Neural progenitor cell (in vitro differentiated cells): Measurements from ENCODE around the gene KCNH6. TPM values are rescaled to one million over a fixed set of nuclear protein-coding genes. Genes with fewer than 3 reads are reported as not detected.

Experiments
- DNase-seq: peaks from one replicate; pipeline ENCODE4 v3.0.0-alpha.2; 2016; ENCODE audit warnings: low spot score
- H2AFZ ChIP-seq: fragments of 200-600 bp; sonication (generic); replicated peaks from 2 replicates; pipeline ENCODE4 v1.6.1; 2016; ENCODE audit warnings: antibody characterized with exemption
- H3F3A ChIP-seq: fragments of 200-600 bp; sonication (generic); 2 replicates; pipeline ENCODE4 v1.6.1; 2016; ENCODE audit warnings: antibody characterized with exemption, low read depth
- H3K27ac ChIP-seq: fragments of 200-600 bp; sonication (generic); 2 replicates; pipeline ENCODE4 v1.5.1; 2016; ENCODE audit warnings: mild to moderate bottlenecking
- H3K27me3 ChIP-seq: fragments of 200-600 bp; sonication (generic); 2 replicates; pipeline ENCODE4 v1.6.1; 2016; ENCODE audit warnings: mild to moderate bottlenecking, moderate library complexity
- H3K36me3 ChIP-seq: fragments of 200-600 bp; sonication (generic); 2 replicates; pipeline ENCODE4 v1.5.1; 2016
- H3K4me1 ChIP-seq: fragments of 200-600 bp; sonication (generic); 2 replicates; pipeline ENCODE4 v1.6.1; 2016; ENCODE audit warnings: mixed run types
- H3K4me2 ChIP-seq: fragments of 200-600 bp; sonication (generic); 2 replicates; pipeline ENCODE4 v1.6.1; 2016
- H3K4me3 ChIP-seq: fragments of 200-600 bp; sonication (generic); 2 replicates; pipeline ENCODE4 v1.5.1; 2016
- H3K79me2 ChIP-seq: fragments of 200-600 bp; sonication (generic); 2 replicates; pipeline ENCODE4 v1.6.1; 2016; ENCODE audit warnings: low read depth
- H3K9ac ChIP-seq: fragments of 200-600 bp; sonication (generic); 2 replicates; pipeline ENCODE4 v1.6.1; 2016
- H3K9me3 ChIP-seq: fragments of 200-600 bp; sonication (generic); 2 replicates; pipeline ENCODE4 v1.5.1; 2016; ENCODE audit warnings: low read depth
- H4K20me1 ChIP-seq: fragments of 200-600 bp; sonication (generic); 2 replicates; pipeline ENCODE4 v1.6.1; 2016; ENCODE audit warnings: low read depth
- H3K27ac Mint-ChIP-seq: 3 replicates; pipeline ENCODE4 v1.8.0; 2021; ENCODE audit warnings: mixed read lengths
- H3K27me3 Mint-ChIP-seq: 2 replicates; pipeline ENCODE4 v1.8.0; 2022; ENCODE audit warnings: low read depth, mild to moderate bottlenecking, inconsistent platforms, moderate library complexity, mixed read lengths; ENCODE audit not compliant: insufficient read depth
- H3K36me3 Mint-ChIP-seq: 3 replicates; pipeline ENCODE4 v1.8.0; 2021; ENCODE audit warnings: mixed read lengths
- H3K4me1 Mint-ChIP-seq: 3 replicates; pipeline ENCODE4 v1.8.0; 2021; ENCODE audit warnings: mixed read lengths
- H3K4me3 Mint-ChIP-seq: 3 replicates; pipeline ENCODE4 v1.8.0; 2021; ENCODE audit warnings: mild to moderate bottlenecking, moderate library complexity, mixed read lengths
- H3K9me3 Mint-ChIP-seq: 3 replicates; pipeline ENCODE4 v1.8.0; 2020; ENCODE audit warnings: mixed read lengths
- EZH2 ChIP-seq: fragments of 200-600 bp; sonication (generic); IDR thresholded peaks from 2 replicates; pipeline ENCODE4 v1.6.1; 2017; ENCODE audit warnings: antibody characterized with exemption, mild to moderate bottlenecking, moderate library complexity
- EZH2phosphoT487 ChIP-seq: fragments of 200-600 bp; sonication (generic); IDR thresholded peaks from 2 replicates; pipeline ENCODE4 v1.6.1; 2017; ENCODE audit warnings: antibody characterized with exemption
- total RNA-seq: library from RNA; depleted of rRNA; stranded (reverse); fragments of >200 nt; gene quantifications from 2 replicates; pipeline ENCODE4 v1.2.3, GENCODE V29; 2015; ENCODE audit warnings: low replicate concordance
- TF ChIP-seq, protein P1 (sequence below): fragments of 200-600 bp; sonication (generic); IDR thresholded peaks from 2 replicates; pipeline ENCODE4 v1.5.1; 2017; ENCODE audit warnings: antibody characterized with exemption, mild to moderate bottlenecking

Gene KCNH6
- total RNA-seq, 1 donor from 2014 or later, result not detected

DNA sequence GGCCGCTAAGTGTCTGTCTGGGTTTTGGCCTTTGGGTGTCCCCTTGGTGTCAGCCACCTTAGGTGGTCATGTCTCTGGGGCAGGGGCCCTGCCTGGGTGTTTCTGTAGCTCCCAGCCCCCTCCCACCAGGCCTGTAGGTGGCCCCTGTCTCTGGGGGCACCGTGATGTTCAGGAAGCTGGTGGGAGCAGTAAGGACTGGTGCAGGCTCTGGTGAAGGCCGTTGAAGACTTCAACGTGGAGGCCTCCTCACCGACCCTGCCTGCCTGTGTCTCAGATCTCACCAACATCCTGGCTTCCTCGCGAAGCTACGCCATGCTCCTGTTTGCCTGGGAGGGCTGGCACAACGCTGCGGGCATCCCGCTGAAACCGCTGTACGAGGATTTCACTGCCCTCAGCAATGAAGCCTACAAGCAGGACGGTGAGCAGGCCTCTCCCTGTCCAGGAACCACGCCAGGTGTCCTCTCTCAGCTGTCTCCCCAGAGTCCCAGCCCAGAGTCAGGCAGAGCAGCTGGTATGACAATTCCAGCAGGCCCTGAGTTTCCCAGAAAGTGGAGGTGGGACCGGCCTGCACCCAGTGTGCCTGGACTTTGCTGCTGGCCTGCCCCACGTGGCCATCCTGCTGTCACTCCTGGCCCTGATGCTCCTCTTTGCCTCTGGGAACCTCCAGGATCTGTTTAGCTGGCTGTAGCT is 43.5 kb upstream of the KCNH6 start:
- Histone ChIP-seq H3K36me3 (no peaks in the 10 kb centered on the region), H4K20me1 (peaks cover 12% of the 10 kb centered on the region), H3K4me1 (peaks cover 7% of the 10 kb centered on the region), H3K79me2 (no peaks in the 10 kb centered on the region), H3K27ac (no peak overlapping the region), H3K9me3 (no peaks in the 10 kb centered on the region), H3K9ac (no peak overlapping the region), H3K4me3 (no peak overlapping the region), H3F3A (peaks cover 7% of the 10 kb centered on the region), H3K27me3 (peaks cover 49% of the 10 kb centered on the region), H3K4me2 (no peak overlapping the region), H2AFZ (no peak overlapping the region)
- Mint-ChIP-seq H3K36me3 (no peaks in the 10 kb centered on the region), H3K4me3 (no peak overlapping the region), H3K27ac (no peak overlapping the region), H3K4me1 (peaks cover 13% of the 10 kb centered on the region), H3K9me3 (no peaks in the 10 kb centered on the region), H3K27me3 (peaks cover 35% of the 10 kb centered on the region)
- TF ChIP-seq, protein P1, sequence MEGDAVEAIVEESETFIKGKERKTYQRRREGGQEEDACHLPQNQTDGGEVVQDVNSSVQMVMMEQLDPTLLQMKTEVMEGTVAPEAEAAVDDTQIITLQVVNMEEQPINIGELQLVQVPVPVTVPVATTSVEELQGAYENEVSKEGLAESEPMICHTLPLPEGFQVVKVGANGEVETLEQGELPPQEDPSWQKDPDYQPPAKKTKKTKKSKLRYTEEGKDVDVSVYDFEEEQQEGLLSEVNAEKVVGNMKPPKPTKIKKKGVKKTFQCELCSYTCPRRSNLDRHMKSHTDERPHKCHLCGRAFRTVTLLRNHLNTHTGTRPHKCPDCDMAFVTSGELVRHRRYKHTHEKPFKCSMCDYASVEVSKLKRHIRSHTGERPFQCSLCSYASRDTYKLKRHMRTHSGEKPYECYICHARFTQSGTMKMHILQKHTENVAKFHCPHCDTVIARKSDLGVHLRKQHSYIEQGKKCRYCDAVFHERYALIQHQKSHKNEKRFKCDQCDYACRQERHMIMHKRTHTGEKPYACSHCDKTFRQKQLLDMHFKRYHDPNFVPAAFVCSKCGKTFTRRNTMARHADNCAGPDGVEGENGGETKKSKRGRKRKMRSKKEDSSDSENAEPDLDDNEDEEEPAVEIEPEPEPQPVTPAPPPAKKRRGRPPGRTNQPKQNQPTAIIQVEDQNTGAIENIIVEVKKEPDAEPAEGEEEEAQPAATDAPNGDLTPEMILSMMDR, result no peak
- TF ChIP-seq EZH2phosphoT487 (no peak), EZH2 (no peak)
- DNase-seq, result no peak

DNA sequence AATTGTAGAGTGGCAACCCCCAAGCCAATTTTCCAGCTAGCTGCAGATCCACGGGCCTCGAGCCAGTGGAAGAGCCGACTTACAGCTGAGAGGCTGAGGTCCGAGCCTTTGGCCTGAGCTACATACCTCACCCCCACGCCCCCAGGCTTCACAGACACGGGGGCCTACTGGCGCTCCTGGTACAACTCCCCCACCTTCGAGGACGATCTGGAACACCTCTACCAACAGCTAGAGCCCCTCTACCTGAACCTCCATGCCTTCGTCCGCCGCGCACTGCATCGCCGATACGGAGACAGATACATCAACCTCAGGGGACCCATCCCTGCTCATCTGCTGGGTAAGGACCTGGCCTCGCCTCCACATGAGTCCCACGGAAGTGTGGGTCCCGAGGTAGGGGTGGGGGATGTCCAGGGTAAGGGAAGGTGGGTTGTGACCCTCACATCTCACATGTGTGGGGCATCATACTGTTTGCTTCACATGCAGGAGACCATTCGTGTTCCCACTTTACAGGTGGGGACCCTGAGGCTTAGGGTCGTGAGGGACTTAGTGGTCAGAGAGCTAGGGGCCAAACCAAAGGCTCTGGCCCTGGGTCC is 42.9 kb upstream of the KCNH6 start:
- H3K79me2 ChIP-seq, result no peaks in the 10 kb centered on the region
- H3K27me3 ChIP-seq, result peaks cover 42% of the 10 kb centered on the region
- peaks cover 7% of the 10 kb centered on the region for H3K4me1 ChIP-seq
- H3K4me3 Mint-ChIP-seq, result no peak overlapping the region
- no peaks in the 10 kb centered on the region for H3K36me3 ChIP-seq
- H3K27me3 Mint-ChIP-seq, result peaks cover 30% of the 10 kb centered on the region
- H3K36me3 Mint-ChIP-seq, result no peaks in the 10 kb centered on the region
- H3K4me2 ChIP-seq, result no peak overlapping the region
- H3K9me3 Mint-ChIP-seq, result no peaks in the 10 kb centered on the region
- peaks cover 12% of the 10 kb centered on the region for H4K20me1 ChIP-seq
- H3K27ac Mint-ChIP-seq, result no peak overlapping the region
- H3K27ac ChIP-seq, result no peak overlapping the region
- H3F3A ChIP-seq, result peaks cover 7% of the 10 kb centered on the region
- H2AFZ ChIP-seq, result no peak overlapping the region
- H3K9ac ChIP-seq, result no peak overlapping the region
- no peak for DNase-seq
- H3K4me1 Mint-ChIP-seq, result peaks cover 13% of the 10 kb centered on the region
- no peaks in the 10 kb centered on the region for H3K9me3 ChIP-seq
- no peak overlapping the region for H3K4me3 ChIP-seq
- TF ChIP-seq, protein P1, result no peak
- TF ChIP-seq EZH2phosphoT487, result no peak
- TF ChIP-seq EZH2, result no peak

DNA sequence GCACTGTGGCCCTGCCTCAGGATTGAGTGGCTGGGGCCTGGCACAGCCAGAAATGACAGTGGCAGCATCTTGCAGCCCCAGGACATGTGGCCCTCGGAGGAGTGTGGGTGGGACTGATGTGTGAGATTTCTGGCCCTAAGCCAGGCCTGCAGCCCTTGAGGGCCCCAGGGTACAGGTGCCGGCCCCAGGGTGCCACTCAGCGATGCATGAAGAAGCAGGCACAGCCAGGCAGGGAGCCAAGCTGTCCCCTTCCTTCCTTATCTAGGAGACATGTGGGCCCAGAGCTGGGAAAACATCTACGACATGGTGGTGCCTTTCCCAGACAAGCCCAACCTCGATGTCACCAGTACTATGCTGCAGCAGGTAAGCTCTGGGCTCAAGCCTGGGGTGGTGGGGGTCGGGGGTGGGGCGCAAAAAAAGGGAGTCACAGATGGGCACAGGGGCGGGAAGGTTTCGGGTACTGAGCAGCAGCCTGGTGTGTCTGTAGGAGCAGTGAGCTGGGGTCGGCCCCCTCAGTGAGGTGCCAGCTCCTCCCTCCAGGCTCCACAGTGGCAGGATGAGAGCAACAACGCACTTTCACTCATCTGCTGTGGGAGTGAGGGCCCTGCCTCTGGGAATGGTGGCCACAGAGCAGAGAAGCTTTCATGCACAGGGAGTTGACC is 42.2 kb upstream of the KCNH6 start:
- DNase-seq, result no peak
- H3K27me3 Mint-ChIP-seq, result peaks cover 30% of the 10 kb centered on the region

More for the DNA sequence above, 42.2 kb upstream of the KCNH6 start:
- Mint-ChIP-seq H3K27ac (no peak overlapping the region), H3K36me3 (no peaks in the 10 kb centered on the region), H3K9me3 (no peaks in the 10 kb centered on the region), H3K4me1 (peaks cover 11% of the 10 kb centered on the region), H3K4me3 (no peak overlapping the region)
- Histone ChIP-seq H3K27me3 (peaks cover 36% of the 10 kb centered on the region), H3K9ac (no peak overlapping the region), H3F3A (peaks cover 7% of the 10 kb centered on the region), H3K27ac (no peak overlapping the region), H3K9me3 (no peaks in the 10 kb centered on the region), H4K20me1 (peaks cover 12% of the 10 kb centered on the region), H3K79me2 (no peaks in the 10 kb centered on the region), H3K4me2 (no peak overlapping the region), H2AFZ (no peak overlapping the region), H3K36me3 (no peaks in the 10 kb centered on the region), H3K4me1 (peaks cover 7% of the 10 kb centered on the region), H3K4me3 (no peak overlapping the region)
- no peak for TF ChIP-seq EZH2
- TF ChIP-seq EZH2phosphoT487, result no peak
- TF ChIP-seq, protein P1, result no peak
